HepG2 (cell line): ENCODE data around the gene MRPL50. TPM values are rescaled to one million over a fixed set of nuclear protein-coding genes. Genes with fewer than 3 reads are reported as not detected.
A peak's percentile ranks its signal among the peaks of the same experiment; 100 is the strongest.

Experiments used
- ASH2L ChIP-seq: fragments of 300-600, 200-600 bp; sonication (generic); IDR thresholded peaks from 2 replicates; pipeline ENCODE4 v1.7.0; 2017; ENCODE audit warnings: low read depth, mild to moderate bottlenecking, moderate library complexity, mixed read lengths, low read length; ENCODE audit not compliant: insufficient read length
- EP300 ChIP-seq, 3 experiments: sonication (generic) in 1 of 3; formaldehyde crosslinking in 1 of 3; IDR thresholded peaks; 2 replicates each; pipeline versions ENCODE4 v1.5.1 to v1.6.1; 2011 to 2020; ENCODE audit warnings: low read depth in 2 of 3, low read length in 2 of 3, borderline replicate concordance in 1 of 3, improper control_type of control experiment in 1 of 3, mild to moderate bottlenecking in 1 of 3, missing genetic modification reagents in 1 of 3, moderate library complexity in 1 of 3
- FOXA3 ChIP-seq: IDR thresholded peaks from 2 replicates; pipeline ENCODE4 v1.6.1; 2016; ENCODE audit warnings: missing genetic modification reagents, missing compliant biosample characterization
- FOXO1 ChIP-seq: sonication (generic); formaldehyde crosslinking; IDR thresholded peaks from 2 replicates; pipeline ENCODE4 v1.4.0; 2020; ENCODE audit warnings: missing genetic modification reagents
- GATAD2A ChIP-seq: IDR thresholded peaks from 2 replicates; pipeline ENCODE4 v1.6.1; 2016
- JARID2 ChIP-seq: sonication (generic); formaldehyde crosslinking; IDR thresholded peaks from 2 replicates; pipeline ENCODE4 v1.8.1; 2023; ENCODE audit warnings: missing genetic modification reagents, inconsistent platforms; ENCODE audit not compliant: insufficient replicate concordance
- NFYB ChIP-seq: sonication (generic); formaldehyde crosslinking; IDR thresholded peaks from 2 replicates; pipeline ENCODE4 v1.4.0; 2020; ENCODE audit warnings: missing genetic modification reagents
- NR2C2 ChIP-seq: sonication (generic); formaldehyde crosslinking; IDR thresholded peaks from 2 replicates; pipeline ENCODE4 v1.4.0; 2020; ENCODE audit warnings: missing genetic modification reagents, mild to moderate bottlenecking, moderate library complexity, borderline replicate concordance
- NR2F6 ChIP-seq, 2 experiments: IDR thresholded peaks; 2 replicates each; pipeline ENCODE4 v1.6.1; 2016; ENCODE audit warnings: antibody characterized with exemption in 1 of 2, mild to moderate bottlenecking in 1 of 2
- RARA ChIP-seq: IDR thresholded peaks from 2 replicates; pipeline ENCODE4 v1.6.1; 2016; ENCODE audit warnings: missing genetic modification reagents, missing compliant biosample characterization
- SMAD9 ChIP-seq: sonication (generic); formaldehyde crosslinking; IDR thresholded peaks from 2 replicates; pipeline ENCODE4 v1.5.1; 2020; ENCODE audit warnings: mild to moderate bottlenecking, missing genetic modification reagents
- TAF1 ChIP-seq: sonication (generic); formaldehyde crosslinking; IDR thresholded peaks from 2 replicates; pipeline ENCODE4 v1.4.0; 2020; ENCODE audit warnings: missing genetic modification reagents
- ZMAT3 ChIP-seq: sonication (generic); formaldehyde crosslinking; conservative IDR thresholded peaks from 2 replicates; pipeline ENCODE4 v1.7.0; 2021; ENCODE audit warnings: missing genetic modification reagents
- ZNF441 ChIP-seq: sonication (generic); formaldehyde crosslinking; IDR thresholded peaks from 2 replicates; pipeline ENCODE4 v1.7.0; 2021; ENCODE audit warnings: missing genetic modification reagents, borderline replicate concordance
- ZNF543 ChIP-seq: sonication (generic); formaldehyde crosslinking; IDR thresholded peaks from 2 replicates; pipeline ENCODE4 v1.4.0; 2020; ENCODE audit warnings: mild to moderate bottlenecking, missing genetic modification reagents
- ZNF549 ChIP-seq: sonication (generic); formaldehyde crosslinking; IDR thresholded peaks from 2 replicates; pipeline ENCODE4 v1.5.0; 2020; ENCODE audit warnings: missing genetic modification reagents
- ZNF724P ChIP-seq: sonication (generic); formaldehyde crosslinking; IDR thresholded peaks from 2 replicates; pipeline ENCODE4 v1.8.0; 2022; ENCODE audit warnings: missing genetic modification reagents, borderline replicate concordance
- polyA plus RNA-seq, 8 experiments: library from polyadenylated mRNA; depleted of rRNA in 3 of 8; stranded (reverse) in 7 of 8; unstranded in 1 of 8; fragments of >200 nt; fragmentation: Illumina TruSeq in 4 of 8; extraction: Trizol in 4 of 8; gene quantifications; 2 replicates each; pipeline versions ENCODE4 v1.2.1 to v1.2.3, GENCODE V29; 2011 to 2016; ENCODE audit warnings: low read depth in 4 of 8, missing spikeins in 1 of 8, mixed read lengths in 1 of 8; ENCODE audit not compliant: insufficient read depth in 1 of 8
- total RNA-seq, 5 experiments: library from RNA; depleted of rRNA; stranded (reverse); fragments of >200 nt; fragmentation: Illumina TruSeq; extraction: Trizol; gene quantifications; 2 replicates each; pipeline ENCODE4 v1.2.3, GENCODE V29; 2016; ENCODE audit warnings: low read depth in 1 of 5
- TF ChIP-seq, protein P1 (sequence below): sonication (generic); formaldehyde crosslinking; IDR thresholded peaks from 2 replicates; pipeline ENCODE4 v1.5.0; 2020; ENCODE audit warnings: mild to moderate bottlenecking, missing genetic modification reagents
- TF ChIP-seq, protein P2 (sequence below): sonication (generic); formaldehyde crosslinking; IDR thresholded peaks from 2 replicates; pipeline ENCODE4 v1.4.0; 2020; ENCODE audit warnings: missing genetic modification reagents
- TF ChIP-seq, protein P3 (sequence below): sonication (generic); formaldehyde crosslinking; conservative IDR thresholded peaks from 2 replicates; pipeline ENCODE4 v1.4.0; 2020; ENCODE audit warnings: mild to moderate bottlenecking, missing genetic modification reagents, moderate library complexity
- TF ChIP-seq, protein P4 (sequence below): sonication (generic); formaldehyde crosslinking; IDR thresholded peaks from 2 replicates; pipeline ENCODE4 v1.5.1; 2020; ENCODE audit warnings: missing genetic modification reagents, mild to moderate bottlenecking, borderline replicate concordance

MRPL50 gene
- total and polyA plus RNA-seq, 2 of the 13 experiments (the other 11 are each of a cell fraction or from before 2014, with no cell fraction given) = 37.1 to 70.0 TPM

DNA sequence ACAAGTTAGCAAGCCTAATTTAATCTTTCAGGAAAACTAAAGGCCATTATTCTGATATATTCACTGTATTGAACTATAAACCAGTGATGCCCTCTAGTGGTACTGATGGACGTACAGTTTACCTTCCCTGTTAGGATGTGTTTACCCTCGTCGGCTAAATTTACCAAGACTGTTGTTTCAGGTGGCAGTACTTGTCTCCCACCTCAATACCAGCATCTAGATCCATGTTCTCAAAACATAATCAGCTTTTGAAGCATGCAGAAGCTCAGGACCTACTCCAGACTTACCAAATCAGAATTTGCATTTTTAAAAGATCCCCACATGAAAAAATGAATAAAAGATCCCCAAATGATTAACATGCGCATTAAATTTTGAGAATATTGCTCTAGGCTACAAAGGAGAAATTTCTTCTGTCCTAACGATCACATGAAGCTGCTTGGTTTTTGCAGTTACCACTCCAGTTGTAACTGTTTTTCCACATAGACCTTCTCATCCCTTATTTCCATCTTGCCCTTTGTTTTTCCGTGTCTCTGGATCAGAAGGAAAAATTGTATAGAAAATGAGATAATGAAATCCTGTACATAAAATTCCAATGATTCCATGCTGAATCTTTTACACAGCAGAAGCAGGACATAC is 10.4 kb downstream of the MRPL50 start (continued):
- TF ChIP-seq, protein P1, sequence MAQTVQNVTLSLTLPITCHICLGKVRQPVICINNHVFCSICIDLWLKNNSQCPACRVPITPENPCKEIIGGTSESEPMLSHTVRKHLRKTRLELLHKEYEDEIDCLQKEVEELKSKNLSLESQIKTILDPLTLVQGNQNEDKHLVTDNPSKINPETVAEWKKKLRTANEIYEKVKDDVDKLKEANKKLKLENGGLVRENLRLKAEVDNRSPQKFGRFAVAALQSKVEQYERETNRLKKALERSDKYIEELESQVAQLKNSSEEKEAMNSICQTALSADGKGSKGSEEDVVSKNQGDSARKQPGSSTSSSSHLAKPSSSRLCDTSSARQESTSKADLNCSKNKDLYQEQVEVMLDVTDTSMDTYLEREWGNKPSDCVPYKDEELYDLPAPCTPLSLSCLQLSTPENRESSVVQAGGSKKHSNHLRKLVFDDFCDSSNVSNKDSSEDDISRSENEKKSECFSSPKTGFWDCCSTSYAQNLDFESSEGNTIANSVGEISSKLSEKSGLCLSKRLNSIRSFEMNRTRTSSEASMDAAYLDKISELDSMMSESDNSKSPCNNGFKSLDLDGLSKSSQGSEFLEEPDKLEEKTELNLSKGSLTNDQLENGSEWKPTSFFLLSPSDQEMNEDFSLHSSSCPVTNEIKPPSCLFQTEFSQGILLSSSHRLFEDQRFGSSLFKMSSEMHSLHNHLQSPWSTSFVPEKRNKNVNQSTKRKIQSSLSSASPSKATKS (CRISPR knock-in tag) = no peak
- no peak for TF ChIP-seq ZNF543 (CRISPR knock-in tag)
- no peak for TF ChIP-seq NFYB (CRISPR knock-in tag)
- TF ChIP-seq NR2C2 (CRISPR knock-in tag) = no peak
- TF ChIP-seq, protein P2, sequence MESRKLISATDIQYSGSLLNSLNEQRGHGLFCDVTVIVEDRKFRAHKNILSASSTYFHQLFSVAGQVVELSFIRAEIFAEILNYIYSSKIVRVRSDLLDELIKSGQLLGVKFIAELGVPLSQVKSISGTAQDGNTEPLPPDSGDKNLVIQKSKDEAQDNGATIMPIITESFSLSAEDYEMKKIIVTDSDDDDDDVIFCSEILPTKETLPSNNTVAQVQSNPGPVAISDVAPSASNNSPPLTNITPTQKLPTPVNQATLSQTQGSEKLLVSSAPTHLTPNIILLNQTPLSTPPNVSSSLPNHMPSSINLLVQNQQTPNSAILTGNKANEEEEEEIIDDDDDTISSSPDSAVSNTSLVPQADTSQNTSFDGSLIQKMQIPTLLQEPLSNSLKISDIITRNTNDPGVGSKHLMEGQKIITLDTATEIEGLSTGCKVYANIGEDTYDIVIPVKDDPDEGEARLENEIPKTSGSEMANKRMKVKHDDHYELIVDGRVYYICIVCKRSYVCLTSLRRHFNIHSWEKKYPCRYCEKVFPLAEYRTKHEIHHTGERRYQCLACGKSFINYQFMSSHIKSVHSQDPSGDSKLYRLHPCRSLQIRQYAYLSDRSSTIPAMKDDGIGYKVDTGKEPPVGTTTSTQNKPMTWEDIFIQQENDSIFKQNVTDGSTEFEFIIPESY = no peak
- TF ChIP-seq, protein P3, sequence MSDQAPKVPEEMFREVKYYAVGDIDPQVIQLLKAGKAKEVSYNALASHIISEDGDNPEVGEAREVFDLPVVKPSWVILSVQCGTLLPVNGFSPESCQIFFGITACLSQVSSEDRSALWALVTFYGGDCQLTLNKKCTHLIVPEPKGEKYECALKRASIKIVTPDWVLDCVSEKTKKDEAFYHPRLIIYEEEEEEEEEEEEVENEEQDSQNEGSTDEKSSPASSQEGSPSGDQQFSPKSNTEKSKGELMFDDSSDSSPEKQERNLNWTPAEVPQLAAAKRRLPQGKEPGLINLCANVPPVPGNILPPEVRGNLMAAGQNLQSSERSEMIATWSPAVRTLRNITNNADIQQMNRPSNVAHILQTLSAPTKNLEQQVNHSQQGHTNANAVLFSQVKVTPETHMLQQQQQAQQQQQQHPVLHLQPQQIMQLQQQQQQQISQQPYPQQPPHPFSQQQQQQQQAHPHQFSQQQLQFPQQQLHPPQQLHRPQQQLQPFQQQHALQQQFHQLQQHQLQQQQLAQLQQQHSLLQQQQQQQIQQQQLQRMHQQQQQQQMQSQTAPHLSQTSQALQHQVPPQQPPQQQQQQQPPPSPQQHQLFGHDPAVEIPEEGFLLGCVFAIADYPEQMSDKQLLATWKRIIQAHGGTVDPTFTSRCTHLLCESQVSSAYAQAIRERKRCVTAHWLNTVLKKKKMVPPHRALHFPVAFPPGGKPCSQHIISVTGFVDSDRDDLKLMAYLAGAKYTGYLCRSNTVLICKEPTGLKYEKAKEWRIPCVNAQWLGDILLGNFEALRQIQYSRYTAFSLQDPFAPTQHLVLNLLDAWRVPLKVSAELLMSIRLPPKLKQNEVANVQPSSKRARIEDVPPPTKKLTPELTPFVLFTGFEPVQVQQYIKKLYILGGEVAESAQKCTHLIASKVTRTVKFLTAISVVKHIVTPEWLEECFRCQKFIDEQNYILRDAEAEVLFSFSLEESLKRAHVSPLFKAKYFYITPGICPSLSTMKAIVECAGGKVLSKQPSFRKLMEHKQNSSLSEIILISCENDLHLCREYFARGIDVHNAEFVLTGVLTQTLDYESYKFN = 0 out of 2 replicates have a peak, but pooled peaks have one; percentile 32
- TF ChIP-seq EP300 (IDR thresholded peaks at IDR 0.05; ENCODE audit: low read depth in 2 of 2, low read length in 2 of 2) = peak in 1 of 2 experiments; percentile 58; a peak in 1 of 4 replicates
- no peak for TF ChIP-seq EP300 (CRISPR knock-in tag; IDR thresholded peaks at IDR 0.05; ENCODE audit: borderline replicate concordance)
- peak; percentile 81; the same call in 1 of the 2 replicates for TF ChIP-seq GATAD2A (CRISPR knock-in tag)
- no peak for TF ChIP-seq SMAD9 (CRISPR knock-in tag)
- TF ChIP-seq RARA = no peak; the same call in 1 of the 2 replicates
- TF ChIP-seq ZNF441 = 0 out of 2 replicates have a peak, but pooled peaks have one; percentile 22
- TF ChIP-seq ZMAT3 = no peak
- no peak for TF ChIP-seq TAF1 (CRISPR knock-in tag)
- no peak for TF ChIP-seq ASH2L
- TF ChIP-seq FOXO1 = peak; percentile 67; the same call in 1 of the 2 replicates
- no peak for TF ChIP-seq ZNF549 (CRISPR knock-in tag)
- peak; percentile 90 for TF ChIP-seq FOXA3
- no peak for TF ChIP-seq JARID2 (CRISPR knock-in tag)
- TF ChIP-seq NR2F6 (IDR thresholded peaks at IDR 0.05) = peak; percentile 4; the same call in 1 of the 2 replicates
- TF ChIP-seq NR2F6 (CRISPR knock-in tag; IDR thresholded peaks at IDR 0.05) = no peak; the same call in 1 of the 2 replicates
- TF ChIP-seq, protein P4, sequence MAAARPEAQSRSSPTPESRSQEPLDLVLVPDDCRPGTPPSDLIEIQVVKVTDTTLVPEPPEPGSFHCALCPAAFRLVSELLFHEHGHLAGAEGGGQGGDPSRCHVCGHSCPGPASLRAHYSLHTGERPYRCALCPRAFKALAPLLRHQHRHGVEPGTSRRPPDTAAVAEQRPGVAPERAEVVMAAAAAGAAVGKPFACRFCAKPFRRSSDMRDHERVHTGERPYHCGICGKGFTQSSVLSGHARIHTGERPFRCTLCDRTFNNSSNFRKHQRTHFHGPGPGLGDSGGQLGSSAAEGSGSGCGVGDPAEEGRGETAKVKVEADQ (CRISPR knock-in tag) = no peak
- TF ChIP-seq ZNF724P (CRISPR knock-in tag) = no peak
